Endothelial cell of umbilical vein (primary cell): ENCODE results near the gene MIA3. TPM values are rescaled to one million over a fixed set of nuclear protein-coding genes. Genes with fewer than 3 reads are reported as not detected.

Experiments used
- BruUV-seq: library from RNA; stranded (reverse); fragments of 400-500 nt; replicated peaks from 2 replicates; lab custom pipeline; 2021; lab: Mats Ljungman, UMichigan
- CTCF ChIA-PET: fragments of 300-600, 350-600 bp; sonication (Branson Sonifier 250); formaldehyde crosslinking; loops from one replicate; lab custom pipeline; 2021; ENCODE audit warnings: antibody characterized with exemption, inconsistent platforms; lab: Charles Lee
- POLR2A ChIA-PET: fragments of 300-600, 350-600 bp; sonication (Branson Sonifier 250); formaldehyde crosslinking; loops from one replicate; lab custom pipeline; 2021; ENCODE audit warnings: antibody characterized with exemption, inconsistent platforms; lab: Charles Lee
- DNase-seq: peaks from one replicate; pipeline ENCODE4 v3.0.0-alpha.2; 2011; ENCODE audit warnings: low read depth, low spot score
- FAIRE-seq: peaks from 2 replicates; lab custom pipeline; 2011; peaks lifted over from hg19 to GRCh38; lab: Jason Lieb, UNC
- H2AFZ ChIP-seq: 2 replicates; pipeline ENCODE4 v1.6.0; 2012; ENCODE audit warnings: low read depth, low read length, control low read depth, inconsistent platforms
- H3K27ac ChIP-seq: 2 replicates; pipeline ENCODE4 v1.5.1; 2011; ENCODE audit warnings: low read depth, mild to moderate bottlenecking, control low read depth, low read length, moderate library complexity; ENCODE audit not compliant: insufficient read depth
- H3K27me3 ChIP-seq, 2 experiments: 2 replicates each; pipeline versions ENCODE4 v1.6.0 to v1.6.1; 2011; ENCODE audit warnings: low read length in 2 of 2, mixed read lengths in 1 of 2; ENCODE audit not compliant: control insufficient read depth in 2 of 2, insufficient read depth in 2 of 2
- H3K36me3 ChIP-seq, 2 experiments: 2 replicates in 1 of 2; 3 replicates in 1 of 2; pipeline ENCODE4 v1.5.1; 2011; ENCODE audit warnings: low read length in 2 of 2, mild to moderate bottlenecking in 1 of 2, moderate library complexity in 1 of 2; ENCODE audit not compliant: control insufficient read depth in 2 of 2, insufficient read depth in 2 of 2; ENCODE audit errors: extremely low read depth in 1 of 2
- H3K4me1 ChIP-seq: 3 replicates; pipeline ENCODE4 v1.5.1; 2011; ENCODE audit warnings: mild to moderate bottlenecking, low read length; ENCODE audit not compliant: control insufficient read depth, insufficient read depth; ENCODE audit errors: extremely low read depth
- H3K4me2 ChIP-seq: 2 replicates; pipeline ENCODE4 v1.6.1; 2011; ENCODE audit warnings: low read length, control low read depth, mixed read lengths; ENCODE audit not compliant: insufficient read depth
- H3K4me3 ChIP-seq, 3 experiments: fragments of 200-600 bp in 1 of 3; sonication (generic), shearing (Covaris generic) in 1 of 3; replicated peaks in 1 of 3; 2 replicates each; pipeline ENCODE4 v1.5.1; 2011 to 2016; ENCODE audit warnings: control low read depth in 3 of 3, low read length in 3 of 3, mild to moderate bottlenecking in 2 of 3, inconsistent platforms in 1 of 3, low read depth in 1 of 3, moderate library complexity in 1 of 3; ENCODE audit not compliant: insufficient read depth in 1 of 3
- H3K79me2 ChIP-seq: 2 replicates; pipeline ENCODE4 v1.6.0; 2012; ENCODE audit warnings: low read length, inconsistent platforms; ENCODE audit not compliant: control insufficient read depth, insufficient read depth
- H3K9ac ChIP-seq: replicated peaks from 2 replicates; pipeline ENCODE3; 2011; ENCODE audit warnings: low read length, control low read depth; ENCODE audit not compliant: insufficient read depth; ENCODE audit errors: extremely low read depth
- H3K9me1 ChIP-seq: replicated peaks from 3 replicates; pipeline ENCODE4 v1.6.0; 2011; ENCODE audit warnings: mild to moderate bottlenecking, low read length; ENCODE audit not compliant: control insufficient read depth, insufficient read depth; ENCODE audit errors: extremely low read depth
- H3K9me3 ChIP-seq: replicated peaks from 2 replicates; pipeline ENCODE4 v1.5.1; 2012; ENCODE audit warnings: low read length, inconsistent platforms; ENCODE audit not compliant: control insufficient read depth, insufficient read depth
- H4K20me1 ChIP-seq: replicated peaks from 2 replicates; pipeline ENCODE3; 2011; ENCODE audit warnings: mild to moderate bottlenecking, low read length; ENCODE audit not compliant: control insufficient read depth, insufficient read depth; ENCODE audit errors: extremely low read depth
- EZH2 ChIP-seq: IDR thresholded peaks from 2 replicates; pipeline ENCODE4 v1.6.1; 2012; ENCODE audit warnings: borderline replicate concordance, low read depth, mild to moderate bottlenecking, moderate library complexity, low read length, inconsistent platforms; ENCODE audit not compliant: severe bottlenecking
- FOS ChIP-seq: IDR thresholded peaks from 2 replicates; pipeline ENCODE4 v1.6.1; 2011; ENCODE audit warnings: mild to moderate bottlenecking, low read length, moderate library complexity, borderline replicate concordance; ENCODE audit not compliant: insufficient read depth
- GATA2 ChIP-seq: IDR thresholded peaks from 2 replicates; pipeline ENCODE4 v1.7.0; 2011; ENCODE audit warnings: low read depth, mild to moderate bottlenecking, moderate library complexity, mixed read lengths, low read length; ENCODE audit not compliant: insufficient read length, insufficient read depth
- JUN ChIP-seq: IDR thresholded peaks from 2 replicates; pipeline ENCODE4 v1.6.1; 2011; ENCODE audit warnings: borderline replicate concordance, low read depth; ENCODE audit not compliant: insufficient read length, insufficient read depth
- MYC ChIP-seq: IDR thresholded peaks from one replicate; pipeline ENCODE4 v1.6.1; 2011; ENCODE audit warnings: mild to moderate bottlenecking, low read depth, low read length
- POLR2A ChIP-seq: IDR thresholded peaks from 2 replicates; pipeline ENCODE4 v1.6.1; 2012; ENCODE audit warnings: low read depth, mild to moderate bottlenecking, control low read depth, low read length
- POLR2AphosphoS5 ChIP-seq: IDR thresholded peaks from 2 replicates; pipeline ENCODE4 v1.6.1; 2012; ENCODE audit warnings: low read depth, mild to moderate bottlenecking, control low read depth, low read length, moderate library complexity; ENCODE audit not compliant: insufficient read depth
- dilution Hi-C: fragments of 300-500 bp; cut with MboI; formaldehyde crosslinking; loops from one replicate; pipeline ENCODE4 v1.15.0; 2019; ENCODE audit warnings: low sequenced_read_pairs; ENCODE audit not compliant: extremely low pct_ligation_motif_present
- intact Hi-C: fragments of 100-400 bp; cut with micrococcal nuclease; formaldehyde crosslinking; loops from one replicate; pipeline ENCODE4 v1.10.0; 2022
- polyA plus RNA-seq, 4 experiments: library from polyadenylated mRNA; depleted of rRNA in 3 of 4; stranded (reverse) in 3 of 4; unstranded in 1 of 4; fragments of >200 nt; gene quantifications; 2 replicates each; pipeline versions ENCODE4 v1.2.1 to v1.2.3, GENCODE V29; 2011 to 2012; ENCODE audit warnings: missing spikeins in 1 of 4
- total RNA-seq: library from RNA; stranded (reverse); gene quantifications from 2 replicates; pipeline ENCODE4 v1.2.3, GENCODE V29; 2021
- TF ChIP-seq, protein P1 (sequence below): IDR thresholded peaks from 2 replicates; pipeline ENCODE4 v1.6.1; 2011; ENCODE audit not compliant: insufficient read depth, insufficient read length
- TF ChIP-seq, protein P2 (sequence below), 2 donors: IDR thresholded peaks; 1 replicate in 1 of 2; 2 replicates in 1 of 2; pipeline ENCODE4 v1.5.1; 2011; ENCODE audit warnings: low read length in 2 of 2, mild to moderate bottlenecking in 2 of 2, moderate library complexity in 2 of 2, control low read depth in 1 of 2, inconsistent platforms in 1 of 2, low read depth in 1 of 2; ENCODE audit not compliant: insufficient read depth in 1 of 2; ENCODE audit errors: extremely low read depth in 1 of 2

The MIA3 gene
- total and polyA plus RNA-seq, 2 donors (not counting 3 experiments of a cell fraction or from before 2014, with no cell fraction given) = 63.7 to 108 TPM

DNA sequence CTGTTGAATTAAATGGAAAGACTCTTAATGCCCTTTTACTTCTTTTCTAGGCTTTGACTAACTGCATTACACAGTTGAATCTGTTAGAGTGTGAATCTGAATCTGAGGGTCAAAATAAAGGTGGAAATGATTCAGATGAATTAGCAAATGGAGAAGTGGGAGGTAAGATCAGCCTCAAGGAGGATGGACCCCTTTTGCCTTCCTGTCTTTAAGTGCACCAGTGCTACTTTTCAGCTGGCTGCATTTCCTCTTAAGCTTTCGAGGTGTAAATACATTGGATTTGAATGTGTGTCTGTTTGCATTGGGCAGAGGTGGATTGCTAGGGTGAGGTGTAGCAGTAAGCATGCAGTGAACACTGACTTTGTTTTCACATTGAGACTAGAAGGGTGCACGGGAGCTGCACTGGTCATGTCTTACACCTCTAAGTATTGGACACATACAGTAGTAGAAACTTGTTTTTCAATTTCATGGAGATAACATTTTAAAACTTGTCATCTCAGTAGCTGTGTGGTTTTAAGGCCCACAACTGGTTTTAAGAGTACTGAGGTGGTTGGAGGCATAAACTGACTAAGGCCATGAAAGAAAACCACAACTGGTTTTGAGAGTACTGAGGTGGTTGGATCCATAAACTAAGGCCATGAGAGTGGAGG, 35.4 kb downstream of the MIA3 start:
- BruUV-seq = no TSS peak
- Histone ChIP-seq H2AFZ (no peak overlapping the region), H3K9me1 (no peaks in the 10 kb centered on the region), H3K9me3 (no peaks in the 10 kb centered on the region), H3K4me2 (no peak overlapping the region), H4K20me1 (no peaks in the 10 kb centered on the region), H3K27me3 (no peaks in the 10 kb centered on the region), H3K79me2 (no peaks in the 10 kb centered on the region), H3K27ac (no peak overlapping the region), H3K4me3 (no peak overlapping the region), H3K4me1 (no peaks in the 10 kb centered on the region), H3K9ac (no peak overlapping the region), H3K36me3 (peaks cover 17 to 30% of the 10 kb centered on the region in 2 experiments)
- POLR2A ChIA-PET = no interaction called here
- CTCF ChIA-PET = no interaction called here
- TF ChIP-seq MYC = no peak
- no peak for TF ChIP-seq EZH2
- no peak for TF ChIP-seq FOS
- TF ChIP-seq POLR2AphosphoS5 = no peak
- no peak for TF ChIP-seq GATA2
- TF ChIP-seq POLR2A = no peak
- TF ChIP-seq, protein P1, sequence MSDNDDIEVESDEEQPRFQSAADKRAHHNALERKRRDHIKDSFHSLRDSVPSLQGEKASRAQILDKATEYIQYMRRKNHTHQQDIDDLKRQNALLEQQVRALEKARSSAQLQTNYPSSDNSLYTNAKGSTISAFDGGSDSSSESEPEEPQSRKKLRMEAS = no peak
- no peak for TF ChIP-seq JUN
- TF ChIP-seq, protein P2, sequence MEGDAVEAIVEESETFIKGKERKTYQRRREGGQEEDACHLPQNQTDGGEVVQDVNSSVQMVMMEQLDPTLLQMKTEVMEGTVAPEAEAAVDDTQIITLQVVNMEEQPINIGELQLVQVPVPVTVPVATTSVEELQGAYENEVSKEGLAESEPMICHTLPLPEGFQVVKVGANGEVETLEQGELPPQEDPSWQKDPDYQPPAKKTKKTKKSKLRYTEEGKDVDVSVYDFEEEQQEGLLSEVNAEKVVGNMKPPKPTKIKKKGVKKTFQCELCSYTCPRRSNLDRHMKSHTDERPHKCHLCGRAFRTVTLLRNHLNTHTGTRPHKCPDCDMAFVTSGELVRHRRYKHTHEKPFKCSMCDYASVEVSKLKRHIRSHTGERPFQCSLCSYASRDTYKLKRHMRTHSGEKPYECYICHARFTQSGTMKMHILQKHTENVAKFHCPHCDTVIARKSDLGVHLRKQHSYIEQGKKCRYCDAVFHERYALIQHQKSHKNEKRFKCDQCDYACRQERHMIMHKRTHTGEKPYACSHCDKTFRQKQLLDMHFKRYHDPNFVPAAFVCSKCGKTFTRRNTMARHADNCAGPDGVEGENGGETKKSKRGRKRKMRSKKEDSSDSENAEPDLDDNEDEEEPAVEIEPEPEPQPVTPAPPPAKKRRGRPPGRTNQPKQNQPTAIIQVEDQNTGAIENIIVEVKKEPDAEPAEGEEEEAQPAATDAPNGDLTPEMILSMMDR (IDR thresholded peaks at IDR 0.05; ENCODE audit: extremely low read depth in 1 of 2, insufficient read depth in 1 of 2, low read depth in 1 of 2, low read length in 2 of 2) = no peak
- intact Hi-C loops (no loop called here), dilution Hi-C loops (no loop called here)
- DNase-seq = no peak
- no peak for FAIRE-seq
